ENCODE results near the gene INSC. TPM values are rescaled to one million over a fixed set of nuclear protein-coding genes. Genes with fewer than 3 reads are reported as not detected.

INSC gene
- total RNA-seq, 1 donor from 2014 or later = not detected

GRCh38 chr11:15115686-15116085 is 963 bp downstream of the INSC start:
- Mint-ChIP-seq H3K36me3 (ENCODE audit: low read depth) (peaks cover 6% of the 10 kb centered on the region), H3K9me3 (no peaks in the 10 kb centered on the region), H3K27me3 (ENCODE audit: insufficient read depth) (peaks cover 10% of the 10 kb centered on the region), H3K27ac (no peak overlapping the region), H3K4me1 (ENCODE audit: low read depth) (peaks cover 64% of the 10 kb centered on the region), H3K4me3 (no peak overlapping the region)
- no peak for DNase-seq (ENCODE audit: low spot score)
- intact Hi-C loops (cut with micrococcal nuclease) = loop anchor here (5.0 to 10.0 kb wide), 4 partner anchors 37 to 1778 kb away; no protein-coding TSS in a partner anchor

- Mint-ChIP-seq H3K27me3 (ENCODE audit: insufficient read depth) (peaks cover 16% of the 10 kb centered on the region), H3K36me3 (ENCODE audit: low read depth) (peaks cover 6% of the 10 kb centered on the region), H3K4me1 (ENCODE audit: low read depth) (peaks cover 57% of the 10 kb centered on the region), H3K27ac (peak overlapping the region; percentile 72), H3K4me3 (peak overlapping the region; percentile 19), H3K9me3 (no peaks in the 10 kb centered on the region)
- intact Hi-C loops (cut with micrococcal nuclease) = loop anchor here (1.0 to 10.0 kb wide), 10 partner anchors 15 to 1785 kb away; no protein-coding TSS in a partner anchor
- no peak for DNase-seq (ENCODE audit: low spot score)
These were observed 3.0 kb downstream of the INSC start for GRCh38 chr11:15117751-15118150.

DNA sequence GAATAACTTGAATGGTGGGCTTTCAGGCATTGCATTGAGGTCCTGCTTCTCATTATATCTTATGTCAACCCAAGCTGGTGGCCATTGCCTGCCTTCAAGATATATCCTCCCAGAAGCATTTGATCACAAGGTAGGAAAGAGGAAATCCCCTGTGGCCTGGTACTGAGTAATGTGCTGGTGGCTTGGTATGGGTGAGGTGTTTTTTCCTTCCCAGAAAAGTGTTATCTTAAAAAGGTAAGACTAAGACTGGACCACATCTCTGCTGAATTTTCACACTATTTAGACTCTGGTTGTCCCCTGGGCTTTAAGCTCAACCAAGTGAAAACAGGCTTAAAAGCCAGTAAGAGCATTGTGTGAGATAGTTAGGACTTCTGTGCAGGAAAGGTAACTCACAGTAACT is 3.7 kb downstream of the INSC start:
- Mint-ChIP-seq H3K36me3 (ENCODE audit: low read depth) (peaks cover 6% of the 10 kb centered on the region), H3K27ac (peak overlapping the region; percentile 72), H3K4me3 (no peak overlapping the region), H3K9me3 (no peaks in the 10 kb centered on the region), H3K4me1 (ENCODE audit: low read depth) (peaks cover 52% of the 10 kb centered on the region), H3K27me3 (ENCODE audit: insufficient read depth) (peaks cover 17% of the 10 kb centered on the region)
- peak; percentile 60 for DNase-seq (ENCODE audit: low spot score)
- intact Hi-C loops (cut with micrococcal nuclease) = loop anchor here (1.0 to 10.0 kb wide), 10 partner anchors 16 to 1784 kb away; no protein-coding TSS in a partner anchor

GRCh38 chr11:15119352-15119751 is 4.6 kb downstream of the INSC start:
- peaks cover 19% of the 10 kb centered on the region for H3K27me3 Mint-ChIP-seq (ENCODE audit: insufficient read depth)
- peak overlapping the region; percentile 72 for H3K27ac Mint-ChIP-seq
- peaks cover 46% of the 10 kb centered on the region for H3K4me1 Mint-ChIP-seq (ENCODE audit: low read depth)
- peak overlapping the region; percentile 31 for H3K4me3 Mint-ChIP-seq
- H3K9me3 Mint-ChIP-seq = no peaks in the 10 kb centered on the region
- H3K36me3 Mint-ChIP-seq (ENCODE audit: low read depth) = peaks cover 6% of the 10 kb centered on the region
- intact Hi-C loops (cut with micrococcal nuclease) = loop anchor here (2.0 to 10.0 kb wide), 8 partner anchors 17 to 1783 kb away; no protein-coding TSS in a partner anchor
- DNase-seq (ENCODE audit: low spot score) = peak; percentile 10

DNA sequence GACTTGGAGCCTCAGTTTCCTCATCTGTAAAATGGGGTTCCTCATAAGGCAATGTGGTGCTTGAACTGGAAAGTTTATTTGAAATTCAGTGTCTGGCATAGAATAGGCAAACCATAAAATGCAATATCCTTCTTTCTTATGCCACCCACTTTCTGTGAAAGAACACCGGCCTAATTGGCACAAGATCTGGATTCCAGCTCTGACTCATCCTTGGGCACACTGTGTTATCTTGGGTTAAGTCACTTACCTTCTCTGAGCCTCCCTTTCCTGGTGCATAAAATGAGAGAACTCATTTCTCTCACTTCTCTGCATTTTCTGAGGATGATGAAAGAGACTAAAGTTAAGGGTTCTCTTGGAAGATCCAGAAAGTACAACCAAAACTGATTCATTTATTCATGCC is 5.1 kb downstream of the INSC start:
- peak overlapping the region; percentile 31 for H3K4me3 Mint-ChIP-seq
- peaks cover 19% of the 10 kb centered on the region for H3K27me3 Mint-ChIP-seq (ENCODE audit: insufficient read depth)
- peak overlapping the region; percentile 72 for H3K27ac Mint-ChIP-seq
- intact Hi-C loops (cut with micrococcal nuclease) = loop anchor here (2.0 to 10.0 kb wide), 8 partner anchors 17 to 1783 kb away; no protein-coding TSS in a partner anchor
- H3K9me3 Mint-ChIP-seq = no peaks in the 10 kb centered on the region
- peaks cover 44% of the 10 kb centered on the region for H3K4me1 Mint-ChIP-seq (ENCODE audit: low read depth)
- no peak for DNase-seq (ENCODE audit: low spot score)
- H3K36me3 Mint-ChIP-seq (ENCODE audit: low read depth) = peaks cover 6% of the 10 kb centered on the region

DNA sequence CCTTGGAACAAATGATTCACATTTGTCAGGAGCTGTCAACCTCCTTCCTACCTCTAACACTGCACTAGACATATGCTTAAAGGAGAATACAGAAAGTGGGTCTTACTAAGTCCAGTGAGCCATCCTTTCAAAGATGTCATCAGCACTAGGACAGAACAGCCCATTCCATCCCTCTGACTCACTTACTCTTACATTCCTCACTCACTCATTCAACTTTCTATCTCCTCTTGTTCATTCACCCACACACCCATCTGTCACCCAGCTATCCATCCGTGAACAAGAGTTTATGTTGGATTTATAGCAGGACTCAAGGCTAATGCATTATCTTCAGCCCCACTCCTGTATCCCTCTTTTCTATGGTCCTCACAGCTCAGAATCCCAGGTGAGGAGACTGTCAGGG is 9.1 kb downstream of the INSC start:
- Mint-ChIP-seq H3K36me3 (ENCODE audit: low read depth) (peaks cover 4% of the 10 kb centered on the region), H3K27me3 (ENCODE audit: insufficient read depth) (peaks cover 20% of the 10 kb centered on the region), H3K9me3 (no peaks in the 10 kb centered on the region), H3K27ac (no peak overlapping the region), H3K4me3 (no peak overlapping the region), H3K4me1 (ENCODE audit: low read depth) (peaks cover 18% of the 10 kb centered on the region)
- no peak for DNase-seq (ENCODE audit: low spot score)
- intact Hi-C loops (cut with micrococcal nuclease) = no loop called here

- no peak overlapping the region for H3K27ac Mint-ChIP-seq
- H3K36me3 Mint-ChIP-seq (ENCODE audit: low read depth) = peaks cover 4% of the 10 kb centered on the region
- no peak overlapping the region for H3K4me3 Mint-ChIP-seq
- no peak for DNase-seq (ENCODE audit: low spot score)
- peaks cover 22% of the 10 kb centered on the region for H3K27me3 Mint-ChIP-seq (ENCODE audit: insufficient read depth)
- no peaks in the 10 kb centered on the region for H3K9me3 Mint-ChIP-seq
- intact Hi-C loops (cut with micrococcal nuclease) = no loop called here
- H3K4me1 Mint-ChIP-seq (ENCODE audit: low read depth) = peaks cover 11% of the 10 kb centered on the region
These were observed 9.8 kb downstream of the INSC start for GRCh38 chr11:15124528-15124927.

DNA sequence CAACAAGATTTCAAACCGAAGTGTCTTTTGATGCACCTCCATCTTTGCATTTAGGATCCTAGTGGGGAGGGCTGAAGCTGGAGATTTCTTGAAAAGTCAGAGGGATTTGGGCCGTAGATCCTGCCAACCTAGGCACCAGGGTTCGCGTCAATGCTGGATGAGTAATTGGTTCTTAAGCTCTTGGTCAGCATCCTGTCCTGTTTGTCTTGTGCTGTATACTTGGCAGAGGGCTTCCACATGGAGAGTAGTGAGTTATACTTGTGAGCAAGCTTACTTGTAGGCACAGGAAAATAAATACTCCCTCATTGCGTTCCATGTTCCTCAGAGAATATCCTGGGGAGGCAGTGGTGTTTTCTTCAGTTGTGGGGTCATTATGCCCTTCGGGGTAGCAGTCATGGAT is 12.6 kb downstream of the INSC start:
- Mint-ChIP-seq H3K36me3 (ENCODE audit: low read depth) (no peaks in the 10 kb centered on the region), H3K4me3 (no peak overlapping the region), H3K27me3 (ENCODE audit: insufficient read depth) (peaks cover 44% of the 10 kb centered on the region), H3K9me3 (no peaks in the 10 kb centered on the region), H3K4me1 (ENCODE audit: low read depth) (no peaks in the 10 kb centered on the region), H3K27ac (no peak overlapping the region)
- no peak for DNase-seq (ENCODE audit: low spot score)
- intact Hi-C loops (cut with micrococcal nuclease) = no loop called here

- Mint-ChIP-seq H3K4me3 (no peak overlapping the region), H3K9me3 (no peaks in the 10 kb centered on the region), H3K27ac (no peak overlapping the region), H3K4me1 (ENCODE audit: low read depth) (no peaks in the 10 kb centered on the region), H3K27me3 (ENCODE audit: insufficient read depth) (peaks cover 50% of the 10 kb centered on the region), H3K36me3 (ENCODE audit: low read depth) (no peaks in the 10 kb centered on the region)
- DNase-seq (ENCODE audit: low spot score) = no peak
- intact Hi-C loops (cut with micrococcal nuclease) = no loop called here
These were observed 13.9 kb downstream of the INSC start for GRCh38 chr11:15128621-15129020.

- Mint-ChIP-seq H3K27me3 (ENCODE audit: insufficient read depth) (peaks cover 33% of the 10 kb centered on the region), H3K9me3 (no peaks in the 10 kb centered on the region), H3K4me3 (no peak overlapping the region), H3K4me1 (ENCODE audit: low read depth) (peaks cover 17% of the 10 kb centered on the region), H3K27ac (no peak overlapping the region), H3K36me3 (ENCODE audit: low read depth) (no peaks in the 10 kb centered on the region)
- no peak for DNase-seq (ENCODE audit: low spot score)
- intact Hi-C loops (cut with micrococcal nuclease) = loop anchor here (1.0 kb wide), 1 partner anchor 18 kb away; no protein-coding TSS in a partner anchor
These were observed 21.4 kb downstream of the INSC start for GRCh38 chr11:15136166-15136565.

DNA sequence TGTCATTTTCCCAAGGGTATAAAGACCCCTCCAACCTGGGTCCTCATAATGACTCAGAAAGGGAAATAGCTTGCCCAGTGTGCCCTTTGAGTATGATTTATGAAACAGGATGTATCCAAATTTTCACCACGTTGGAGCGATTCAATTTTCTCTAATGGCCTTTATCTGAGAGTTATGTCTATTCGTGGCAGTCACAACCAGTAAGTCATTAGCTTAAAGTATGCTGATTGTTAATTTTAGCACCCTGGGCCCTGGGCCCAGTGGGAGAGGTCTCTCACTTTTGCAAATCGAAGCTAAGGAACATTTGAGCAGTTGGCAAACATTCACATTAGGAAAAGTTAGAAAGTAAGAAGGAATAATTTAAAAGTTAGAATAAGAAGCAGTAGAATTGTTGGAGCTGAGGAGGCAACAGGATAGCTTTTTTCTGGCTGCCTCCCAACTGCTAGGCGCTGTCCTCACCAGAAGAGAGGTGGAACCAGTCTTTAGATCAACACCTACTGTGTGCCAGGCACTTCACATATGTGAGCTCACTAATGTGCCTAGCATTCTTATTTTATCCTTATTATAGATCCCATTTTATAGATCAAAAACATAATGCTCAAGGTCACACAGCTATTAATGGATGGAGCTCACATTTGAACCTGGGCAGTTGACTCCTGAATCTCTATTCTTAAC is 24.5 kb downstream of the INSC start:
- Mint-ChIP-seq H3K4me3 (no peak overlapping the region), H3K36me3 (ENCODE audit: low read depth) (no peaks in the 10 kb centered on the region), H3K27me3 (ENCODE audit: insufficient read depth) (peaks cover 9% of the 10 kb centered on the region), H3K9me3 (no peaks in the 10 kb centered on the region), H3K4me1 (ENCODE audit: low read depth) (peaks cover 17% of the 10 kb centered on the region), H3K27ac (no peak overlapping the region)
- intact Hi-C loops (cut with micrococcal nuclease) = no loop called here
- DNase-seq (ENCODE audit: low spot score) = no peak

- H3K4me1 Mint-ChIP-seq (ENCODE audit: low read depth) = peaks cover 17% of the 10 kb centered on the region
- no peak overlapping the region for H3K4me3 Mint-ChIP-seq
- DNase-seq (ENCODE audit: low spot score) = no peak
- peaks cover 7% of the 10 kb centered on the region for H3K27me3 Mint-ChIP-seq (ENCODE audit: insufficient read depth)
- intact Hi-C loops (cut with micrococcal nuclease) = no loop called here
- no peak overlapping the region for H3K27ac Mint-ChIP-seq
- no peaks in the 10 kb centered on the region for H3K36me3 Mint-ChIP-seq (ENCODE audit: low read depth)
- H3K9me3 Mint-ChIP-seq = no peaks in the 10 kb centered on the region
These were observed 25.4 kb downstream of the INSC start for GRCh38 chr11:15139958-15140659.

DNA sequence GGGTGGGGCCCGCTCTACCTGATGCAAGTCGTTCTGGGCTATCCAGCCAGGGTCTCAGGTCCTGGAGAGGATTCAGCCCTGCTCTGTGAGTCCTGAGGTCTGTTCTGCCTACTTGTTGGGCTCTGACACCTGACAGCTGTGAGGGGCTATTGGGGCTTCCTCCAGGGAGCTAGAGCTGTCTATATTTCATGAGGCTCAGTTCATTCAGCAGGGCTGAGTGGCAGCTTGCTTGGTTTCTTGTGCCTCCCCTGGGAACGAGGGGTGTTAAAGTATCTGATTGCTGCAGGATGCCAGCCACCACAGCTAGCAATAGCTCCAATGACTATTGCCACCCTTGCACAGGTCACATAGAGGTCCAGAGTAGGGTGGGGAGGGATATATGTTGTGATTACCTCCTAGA is 26.7 kb downstream of the INSC start:
- Mint-ChIP-seq H3K27ac (no peak overlapping the region), H3K4me3 (no peak overlapping the region), H3K9me3 (no peaks in the 10 kb centered on the region), H3K36me3 (ENCODE audit: low read depth) (no peaks in the 10 kb centered on the region), H3K27me3 (ENCODE audit: insufficient read depth) (peaks cover 6% of the 10 kb centered on the region), H3K4me1 (ENCODE audit: low read depth) (peaks cover 14% of the 10 kb centered on the region)
- intact Hi-C loops (cut with micrococcal nuclease) = no loop called here
- no peak for DNase-seq (ENCODE audit: low spot score)
